Smooth muscle cell of the brain vasculature (primary cell): ENCODE results near the gene RGR.
"Not testable (repeated sequence)": the region's sequence is repeated elsewhere in the genome, so short reads cannot be mapped to it uniquely, and the experiment has no call there.

ENCODE experiments used
- DNase-seq: peaks from one replicate; pipeline ENCODE4 v3.0.0-alpha.2; 2012; ENCODE audit warnings: low read depth, low spot score

RGR gene

GRCh38 chr10:84257343-84258020 is 12.6 kb downstream of the RGR start:
- DNase-seq, result no peak

- DNase-seq, result no peak
Measured at GRCh38 chr10:84258034-84258695, 13.3 kb downstream of the RGR start.

- DNase-seq, result no peak
Measured at GRCh38 chr10:84261236-84261915, 16.5 kb downstream of the RGR start.

GRCh38 chr10:84262190-84262956 is 17.5 kb downstream of the RGR start:
- DNase-seq, result no peak

- no peak for DNase-seq
Measured at GRCh38 chr10:84263716-84264115, 18.9 kb downstream of the RGR start.

GRCh38 chr10:84264611-84265141 is 19.8 kb downstream of the RGR start:
- peak; percentile 44 for DNase-seq

GRCh38 chr10:84265418-84265817 is 20.6 kb downstream of the RGR start:
- DNase-seq, result no peak

GRCh38 chr10:84267503-84268126 is 22.8 kb downstream of the RGR start:
- peak; percentile 9 for DNase-seq

GRCh38 chr10:84269162-84269561 is 24.3 kb downstream of the RGR start:
- DNase-seq, result no peak

- DNase-seq, result no peak
Measured at GRCh38 chr10:84269773-84270172, 24.9 kb downstream of the RGR start.

GRCh38 chr10:84270708-84271107 is 25.9 kb downstream of the RGR start:
- no peak for DNase-seq

GRCh38 chr10:84279876-84280475 is 35.1 kb downstream of the RGR start:
- not testable (repeated sequence) for DNase-seq

- no peak for DNase-seq
Measured at GRCh38 chr10:84286695-84287094, 41.8 kb downstream of the RGR start.

GRCh38 chr10:84288151-84288550 is 43.3 kb downstream of the RGR start:
- no peak for DNase-seq

- no peak for DNase-seq
Measured at GRCh38 chr10:84289521-84290200, 44.8 kb downstream of the RGR start.

GRCh38 chr10:84290235-84290634 is 45.4 kb downstream of the RGR start:
- no peak for DNase-seq

- DNase-seq, result no peak
Measured at GRCh38 chr10:84291384-84291783, 46.5 kb downstream of the RGR start.

- no peak for DNase-seq
Measured at GRCh38 chr10:84292502-84292901, 47.6 kb downstream of the RGR start.

- DNase-seq, result no peak
Measured at GRCh38 chr10:84293171-84293570, 48.3 kb downstream of the RGR start.

GRCh38 chr10:84293574-84294016 is 48.7 kb downstream of the RGR start:
- no peak for DNase-seq
